Measurements from ENCODE around the gene PASK. TPM values are rescaled to one million over a fixed set of nuclear protein-coding genes. Genes with fewer than 3 reads are reported as not detected.
A peak's percentile ranks its signal among the peaks of the same experiment; 100 is the strongest.

The PASK gene
- total RNA-seq, 2 donors from 2014 or later = 12.3 to 14.8 TPM

DNA sequence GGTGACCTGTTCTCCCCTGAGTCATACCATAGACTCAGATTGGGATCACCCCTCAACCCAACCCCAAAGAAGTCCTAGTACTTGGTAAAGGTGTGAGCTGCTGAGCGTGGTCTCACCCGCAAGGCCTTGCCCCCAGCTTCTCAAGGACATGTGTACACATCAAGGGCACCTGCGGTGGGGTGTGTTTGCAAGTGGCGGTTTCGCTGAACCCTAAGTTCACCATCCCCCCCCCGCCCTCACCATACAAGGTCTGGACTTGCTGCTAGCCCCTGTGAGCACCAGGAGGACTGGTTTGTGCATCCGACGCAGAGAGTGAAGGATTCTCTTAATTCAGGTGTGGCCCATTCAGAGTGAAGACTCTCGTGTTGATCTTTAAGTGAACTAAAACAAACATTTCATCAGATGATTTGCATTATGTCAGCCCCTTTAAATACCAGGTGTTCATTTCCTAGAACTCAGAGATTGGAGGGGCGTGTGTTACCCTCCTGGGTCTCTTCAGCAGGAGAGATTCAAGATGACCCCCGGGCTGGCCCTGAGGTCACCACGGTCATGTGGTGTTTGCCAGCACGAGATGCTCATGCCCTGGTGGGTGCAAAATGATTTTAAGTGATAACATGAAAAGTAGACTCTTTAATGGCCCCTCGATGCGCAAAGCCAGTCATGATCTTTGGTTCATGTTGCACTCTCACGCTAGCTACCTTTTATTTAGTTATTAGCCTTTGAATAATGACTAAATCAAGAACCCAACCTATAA, 75.0 kb downstream of the PASK start:
- intact Hi-C loops (cut with DNase I, micrococcal nuclease) = no loop called here
- ATAC-seq (no peak), DNase-seq (no peak)

GRCh38 chr2:241073166-241074064, 75.9 kb downstream of the PASK start:
- intact Hi-C loops (cut with DNase I, micrococcal nuclease) = no loop called here
- ATAC-seq (no peak), DNase-seq (no peak)

DNA sequence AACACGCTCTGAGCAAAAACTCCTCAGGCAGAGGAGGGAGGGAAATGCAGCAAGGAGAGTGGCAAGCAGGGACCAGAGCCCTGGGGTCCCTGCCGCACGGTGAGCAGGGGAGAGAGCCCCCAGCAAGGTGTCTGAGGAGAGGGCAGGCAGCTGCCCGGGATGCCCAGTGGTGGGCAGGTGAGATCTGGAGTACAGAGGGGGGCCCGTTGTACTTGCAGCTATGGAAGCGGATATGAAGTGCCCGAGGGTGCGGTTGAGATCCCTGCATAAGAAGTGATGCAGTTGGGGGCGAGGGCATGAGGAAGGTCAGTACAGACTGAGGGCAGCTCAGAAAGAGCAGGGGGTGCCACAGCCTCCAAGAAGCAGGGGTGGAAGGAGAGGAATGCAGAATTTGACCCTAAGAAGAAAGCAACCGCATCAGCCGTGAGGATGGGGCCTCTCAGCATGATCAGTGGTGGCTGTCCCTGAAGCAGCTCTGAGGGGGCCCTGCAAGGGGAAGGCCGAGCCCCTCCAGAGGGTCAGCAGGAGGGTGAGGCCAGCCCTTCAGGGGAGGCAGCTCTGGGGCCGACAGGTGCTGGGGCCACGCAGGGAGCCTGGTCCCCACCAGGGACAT, 76.6 kb downstream of the PASK start:
- intact Hi-C loops (cut with DNase I, micrococcal nuclease) = no loop called here
- no peak for DNase-seq
- no peak for ATAC-seq

DNA sequence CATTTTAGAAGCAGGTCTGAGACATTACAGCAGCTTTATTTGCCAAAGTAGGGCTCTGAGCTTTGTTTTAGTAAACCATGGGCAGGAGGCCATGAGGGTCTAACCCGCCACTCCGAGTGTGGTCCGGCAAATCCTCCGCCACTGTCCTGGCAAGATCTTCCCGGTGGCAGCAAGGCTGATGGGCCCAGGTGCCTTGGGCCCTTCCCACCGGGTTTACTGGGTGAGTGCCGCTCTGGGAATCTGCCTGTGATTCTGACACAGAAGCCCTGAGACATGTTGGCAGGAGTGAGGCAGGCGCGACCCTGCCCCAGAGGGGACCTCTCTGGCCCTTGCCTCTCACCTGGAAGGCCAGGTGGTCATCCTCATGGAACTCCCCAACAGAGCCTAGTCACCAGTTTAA, 77.1 kb downstream of the PASK start:
- no peak for ATAC-seq
- intact Hi-C loops (cut with DNase I, micrococcal nuclease) = no loop called here
- no peak for DNase-seq

DNA sequence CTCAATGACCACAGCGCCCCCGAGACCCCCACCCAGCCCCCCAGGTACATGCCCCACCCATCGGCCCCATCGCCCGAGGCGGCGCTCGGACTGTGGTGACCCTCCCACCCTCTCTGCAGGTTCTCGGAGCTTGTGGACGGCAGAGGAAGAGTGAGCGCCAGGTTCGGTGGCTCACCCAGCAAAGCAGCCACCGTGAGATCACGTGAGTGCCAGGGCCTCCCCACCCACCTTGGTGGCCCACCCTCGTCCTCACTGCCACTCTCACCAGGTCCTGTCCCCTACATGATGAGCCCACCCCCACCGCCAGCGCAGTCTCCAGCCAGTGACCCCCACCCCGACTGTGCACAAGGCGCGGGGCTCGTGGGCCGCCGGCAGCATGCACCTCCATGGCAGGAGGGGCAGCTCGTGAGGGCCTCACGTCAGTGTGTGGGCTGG, 77.6 kb downstream of the PASK start:
- DNase-seq (peak in 1 of 2 donors; percentile 8), ATAC-seq (no peak)
- intact Hi-C loops (cut with DNase I, micrococcal nuclease) = no loop called here

GRCh38 chr2:241070811-241071676, 78.2 kb downstream of the PASK start:
- ATAC-seq (no peak), DNase-seq (peak in 1 of 2 donors; percentile 17)
- intact Hi-C loops (cut with DNase I, micrococcal nuclease) = no loop called here

DNA sequence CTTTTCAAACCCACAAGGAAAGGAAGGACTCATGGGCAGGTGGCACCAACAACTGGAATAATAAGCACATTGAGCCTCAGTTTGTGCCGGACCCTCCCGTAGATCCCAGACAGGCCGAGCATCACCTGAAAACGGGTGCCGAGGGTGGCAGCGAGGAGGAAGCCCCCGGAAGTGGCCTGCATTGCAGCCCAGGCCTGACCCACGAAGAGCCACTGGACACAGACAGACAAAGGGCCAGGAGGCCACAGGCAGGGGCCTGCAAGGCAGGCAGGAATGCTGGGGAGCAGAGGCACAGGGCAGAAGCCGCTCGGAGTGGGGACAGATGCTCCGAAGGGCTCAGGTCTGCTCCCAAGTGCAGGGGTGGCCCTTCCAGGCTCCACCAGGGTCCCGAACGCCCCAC, 78.9 kb downstream of the PASK start:
- ATAC-seq = no peak
- intact Hi-C loops (cut with DNase I, micrococcal nuclease) = no loop called here
- no peak for DNase-seq

- ATAC-seq (peak; percentile 38), DNase-seq (no peak)
- intact Hi-C loops (cut with DNase I, micrococcal nuclease) = no loop called here
Measured at GRCh38 chr2:241069821-241070281, 79.4 kb downstream of the PASK start.

DNA sequence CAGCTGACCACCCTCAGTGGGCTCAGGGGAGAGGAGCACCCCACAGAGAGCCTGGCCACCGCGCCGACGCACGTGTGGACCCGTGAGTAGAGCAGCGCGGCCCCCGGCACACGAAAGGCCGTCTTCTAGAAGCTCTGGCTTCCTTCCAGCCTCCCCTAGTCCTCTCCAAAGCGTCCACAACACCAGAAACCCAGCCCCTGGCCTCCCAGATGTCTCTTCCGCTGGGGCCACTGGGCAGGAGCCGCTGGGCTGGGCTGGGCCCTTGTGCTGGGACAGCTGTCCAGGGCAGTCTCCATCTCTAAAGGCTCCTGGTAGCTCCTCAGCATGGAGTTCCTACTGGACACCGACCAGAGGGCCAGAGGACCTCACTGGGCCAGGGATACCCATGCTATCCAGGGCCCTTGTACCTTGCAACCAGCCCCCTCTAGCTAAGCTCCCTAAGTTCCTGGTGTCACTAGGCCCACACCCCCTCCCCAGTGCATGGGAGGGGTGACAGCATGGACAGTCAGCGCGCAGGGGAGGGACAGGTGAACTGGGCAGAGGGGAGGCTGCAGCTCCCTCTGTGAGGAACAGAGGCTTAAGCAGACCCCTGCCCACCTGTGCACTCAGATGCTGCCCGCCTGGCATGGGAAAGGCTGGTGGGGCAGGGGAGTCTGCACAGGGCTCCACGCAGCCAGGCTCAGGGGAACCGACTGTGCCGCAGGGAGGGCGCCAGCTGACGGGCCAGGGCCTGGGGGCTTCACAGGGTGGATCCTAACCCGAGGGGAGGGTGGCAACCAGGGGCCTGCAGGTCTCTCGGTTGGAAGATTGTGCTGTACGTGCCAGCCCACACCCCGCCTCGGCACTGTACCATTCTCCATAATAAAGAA, 80.1 kb downstream of the PASK start:
- intact Hi-C loops (cut with DNase I, micrococcal nuclease) = no loop called here
- DNase-seq = no peak
- no peak for ATAC-seq

DNA sequence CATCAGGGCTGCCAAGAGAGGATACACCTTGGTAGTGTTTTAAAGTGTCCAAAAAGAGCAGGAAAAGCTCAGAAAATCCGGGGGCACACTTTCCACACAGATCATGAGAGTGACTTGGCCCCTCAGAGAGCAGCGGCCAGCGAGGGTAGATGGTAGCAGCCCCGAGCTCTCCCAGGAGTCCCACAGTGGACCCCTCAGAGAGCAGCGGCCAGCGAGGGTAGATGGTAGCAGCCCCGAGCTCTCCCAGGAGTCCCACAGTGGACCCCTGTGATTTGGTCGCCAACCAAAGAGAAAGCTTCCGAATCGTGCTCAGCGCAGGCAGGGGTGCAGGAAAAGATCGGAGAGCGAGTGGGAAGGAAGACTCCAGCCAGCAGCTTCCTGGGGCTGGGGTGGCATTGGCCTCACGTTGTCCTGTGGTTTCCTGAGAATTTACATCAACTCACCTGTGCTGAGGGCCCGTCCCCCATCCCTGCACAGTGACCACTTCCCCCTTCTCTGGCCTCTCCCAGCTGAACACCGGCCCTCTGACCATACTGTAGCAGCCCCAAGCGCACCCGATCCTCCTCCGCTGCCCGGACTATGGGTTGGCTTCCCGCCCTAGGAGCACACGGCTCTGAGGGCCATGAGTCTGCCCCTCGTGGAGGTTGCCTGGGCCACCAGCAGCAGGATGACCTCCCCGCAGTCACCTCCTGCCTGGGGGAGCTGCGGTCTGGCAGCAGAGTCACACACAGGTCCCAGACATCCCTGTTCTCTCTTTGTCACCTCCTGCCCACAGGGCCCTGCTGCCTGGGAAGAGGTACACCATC, 80.9 kb downstream of the PASK start:
- DNase-seq (no peak), ATAC-seq (no peak)
- intact Hi-C loops (cut with DNase I, micrococcal nuclease) = no loop called here

GRCh38 chr2:241067501-241068135, 81.7 kb downstream of the PASK start:
- intact Hi-C loops (cut with DNase I, micrococcal nuclease) = no loop called here
- no peak for DNase-seq
- no peak for ATAC-seq

- no peak for ATAC-seq
- no peak for DNase-seq
- intact Hi-C loops (cut with DNase I, micrococcal nuclease) = no loop called here
Measured at GRCh38 chr2:241066893-241067341, 82.4 kb downstream of the PASK start.

- intact Hi-C loops (cut with DNase I, micrococcal nuclease) = no loop called here
- ATAC-seq = no peak
- DNase-seq = no peak
Measured at GRCh38 chr2:241066171-241066892, 82.9 kb downstream of the PASK start.

DNA sequence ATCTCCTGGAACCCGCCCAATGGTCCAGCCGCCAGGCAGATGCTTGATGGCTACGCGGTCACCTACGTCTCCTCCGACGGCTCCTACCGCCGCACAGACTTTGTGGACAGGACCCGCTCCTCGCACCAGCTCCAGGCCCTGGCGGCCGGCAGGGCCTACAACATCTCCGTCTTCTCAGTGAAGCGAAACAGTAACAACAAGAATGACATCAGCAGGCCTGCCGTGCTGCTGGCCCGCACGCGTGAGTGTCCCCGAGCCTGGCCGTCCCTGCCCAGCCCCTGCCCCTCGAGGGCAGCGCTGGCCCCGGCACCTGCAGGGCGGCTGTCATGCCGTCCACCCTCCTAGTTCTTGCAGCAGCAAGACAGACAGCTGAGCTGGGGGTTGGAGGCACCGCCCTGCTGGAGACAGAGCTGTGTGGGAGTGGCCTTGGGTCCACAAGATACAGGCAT, 83.9 kb downstream of the PASK start:
- ATAC-seq (no peak), DNase-seq (no peak)
- intact Hi-C loops (cut with DNase I, micrococcal nuclease) = no loop called here

DNA sequence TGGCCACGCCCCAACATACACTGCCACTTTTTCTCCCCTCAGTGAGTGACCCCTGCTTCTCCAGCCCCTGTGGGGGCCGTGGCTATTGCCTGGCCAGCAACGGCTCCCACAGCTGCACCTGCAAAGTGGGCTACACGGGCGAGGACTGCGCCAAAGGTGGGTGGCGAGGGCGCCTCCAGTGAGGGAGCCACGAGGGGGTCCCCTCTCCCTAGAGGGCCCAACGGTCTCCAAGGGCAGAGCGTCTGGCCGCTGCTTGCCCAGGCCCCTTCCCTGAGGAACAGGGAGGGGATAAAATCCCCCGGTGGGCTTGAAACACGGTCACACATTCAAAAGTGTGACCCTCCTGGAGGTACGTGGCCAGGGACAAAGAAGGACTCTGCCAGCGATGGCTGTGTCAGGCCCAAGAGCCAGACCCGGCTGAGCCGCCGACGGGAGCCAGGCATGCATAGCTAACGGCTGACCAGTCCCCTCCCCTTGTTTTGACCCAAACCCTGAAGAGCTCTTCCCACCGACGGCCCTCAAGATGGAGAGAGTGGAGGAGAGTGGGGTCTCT, 84.4 kb downstream of the PASK start:
- intact Hi-C loops (cut with DNase I, micrococcal nuclease) = no loop called here
- no peak for ATAC-seq

More for the DNA sequence above, 84.4 kb downstream of the PASK start:
- no peak for DNase-seq
